Measurements from ENCODE around the gene RAD9A.

RAD9A gene

DNA sequence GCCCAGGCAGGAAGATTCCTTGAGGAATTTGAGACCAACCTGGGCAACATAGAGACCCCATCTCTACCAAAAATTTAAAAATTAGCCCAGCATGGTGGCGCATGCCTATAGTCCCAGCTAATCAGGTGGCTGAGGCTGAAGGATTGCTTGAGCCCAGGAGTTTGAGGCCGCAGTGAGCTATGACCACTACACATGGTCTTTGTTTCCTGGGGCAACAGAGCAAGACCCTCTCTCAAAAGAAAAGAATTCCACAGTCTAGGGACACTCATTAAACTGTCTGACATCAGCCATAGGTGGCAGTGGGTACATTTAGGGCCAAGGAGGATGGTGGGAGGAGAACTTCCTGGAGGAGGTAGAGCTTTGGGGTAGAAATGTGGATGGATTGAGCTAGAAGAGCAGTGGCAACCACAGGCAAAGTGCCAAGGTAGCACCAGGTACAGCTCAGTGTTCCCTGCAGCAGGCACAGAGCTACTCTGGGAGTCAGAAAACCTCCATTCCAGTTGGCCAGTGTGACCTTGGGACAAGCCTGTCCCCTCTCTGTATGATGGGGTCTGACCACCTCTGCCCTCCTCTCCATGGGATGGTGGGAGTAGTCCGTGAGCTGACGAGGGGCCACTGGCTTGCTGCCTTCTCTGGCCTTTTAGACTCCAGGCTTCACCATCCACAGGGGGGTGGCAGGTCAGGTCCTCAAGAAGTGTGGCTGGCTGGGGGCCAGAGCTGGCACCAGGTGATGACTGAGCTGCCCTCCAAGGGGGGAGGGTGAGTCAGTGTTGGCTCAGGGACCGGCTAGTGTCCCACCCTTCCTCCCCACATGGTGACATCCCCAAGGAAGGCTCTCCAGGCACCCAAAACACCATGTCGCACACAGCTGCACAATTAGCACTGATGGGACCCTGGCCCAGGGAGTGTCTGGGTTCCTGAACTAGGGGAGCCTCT is 14.6 kb upstream of the RAD9A start:
- peaks cover 56% of the 10 kb centered on the region for H3K4me1 Mint-ChIP-seq
- H3K27ac Mint-ChIP-seq, result no peak overlapping the region
- H3K36me3 Mint-ChIP-seq (ENCODE audit: low read depth), result no peaks in the 10 kb centered on the region
- no peak for DNase-seq
- no peaks in the 10 kb centered on the region for H3K9me3 Mint-ChIP-seq
- H3K27me3 Mint-ChIP-seq (ENCODE audit: low read depth, poor library complexity), result peaks cover 6% of the 10 kb centered on the region
- TF ChIP-seq, protein P1, sequence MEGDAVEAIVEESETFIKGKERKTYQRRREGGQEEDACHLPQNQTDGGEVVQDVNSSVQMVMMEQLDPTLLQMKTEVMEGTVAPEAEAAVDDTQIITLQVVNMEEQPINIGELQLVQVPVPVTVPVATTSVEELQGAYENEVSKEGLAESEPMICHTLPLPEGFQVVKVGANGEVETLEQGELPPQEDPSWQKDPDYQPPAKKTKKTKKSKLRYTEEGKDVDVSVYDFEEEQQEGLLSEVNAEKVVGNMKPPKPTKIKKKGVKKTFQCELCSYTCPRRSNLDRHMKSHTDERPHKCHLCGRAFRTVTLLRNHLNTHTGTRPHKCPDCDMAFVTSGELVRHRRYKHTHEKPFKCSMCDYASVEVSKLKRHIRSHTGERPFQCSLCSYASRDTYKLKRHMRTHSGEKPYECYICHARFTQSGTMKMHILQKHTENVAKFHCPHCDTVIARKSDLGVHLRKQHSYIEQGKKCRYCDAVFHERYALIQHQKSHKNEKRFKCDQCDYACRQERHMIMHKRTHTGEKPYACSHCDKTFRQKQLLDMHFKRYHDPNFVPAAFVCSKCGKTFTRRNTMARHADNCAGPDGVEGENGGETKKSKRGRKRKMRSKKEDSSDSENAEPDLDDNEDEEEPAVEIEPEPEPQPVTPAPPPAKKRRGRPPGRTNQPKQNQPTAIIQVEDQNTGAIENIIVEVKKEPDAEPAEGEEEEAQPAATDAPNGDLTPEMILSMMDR (IDR thresholded peaks at IDR 0.05), result no peak
- peak overlapping the region; percentile 63 for H3K4me3 Mint-ChIP-seq

DNA sequence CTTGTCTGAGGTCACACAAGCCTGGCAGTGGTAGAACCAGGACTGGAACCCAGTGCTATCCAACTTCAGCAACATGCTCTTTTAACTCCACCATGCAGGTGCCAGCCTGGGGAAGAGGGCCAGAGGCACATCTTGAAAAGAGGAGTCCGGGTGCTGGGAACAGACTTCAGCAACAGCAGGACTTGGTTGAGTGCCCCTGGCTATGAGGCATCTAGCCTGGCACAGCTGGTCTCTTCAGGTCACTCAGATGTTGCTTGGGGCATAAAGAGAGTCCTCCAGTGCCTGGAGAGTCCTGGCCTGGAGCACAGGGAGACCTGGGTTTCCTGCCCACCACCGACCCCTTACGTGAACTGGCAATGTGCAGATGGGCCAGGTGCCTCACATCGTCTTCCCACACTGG is 13.2 kb upstream of the RAD9A start:
- Mint-ChIP-seq H3K36me3 (ENCODE audit: low read depth) (no peaks in the 10 kb centered on the region), H3K27me3 (ENCODE audit: low read depth, poor library complexity) (peaks cover 9% of the 10 kb centered on the region), H3K9me3 (no peaks in the 10 kb centered on the region), H3K4me1 (peaks cover 61% of the 10 kb centered on the region), H3K27ac (no peak overlapping the region), H3K4me3 (peak overlapping the region; percentile 50)
- TF ChIP-seq, protein P1 (IDR thresholded peaks at IDR 0.05), result no peak
- DNase-seq, result no peak

DNA sequence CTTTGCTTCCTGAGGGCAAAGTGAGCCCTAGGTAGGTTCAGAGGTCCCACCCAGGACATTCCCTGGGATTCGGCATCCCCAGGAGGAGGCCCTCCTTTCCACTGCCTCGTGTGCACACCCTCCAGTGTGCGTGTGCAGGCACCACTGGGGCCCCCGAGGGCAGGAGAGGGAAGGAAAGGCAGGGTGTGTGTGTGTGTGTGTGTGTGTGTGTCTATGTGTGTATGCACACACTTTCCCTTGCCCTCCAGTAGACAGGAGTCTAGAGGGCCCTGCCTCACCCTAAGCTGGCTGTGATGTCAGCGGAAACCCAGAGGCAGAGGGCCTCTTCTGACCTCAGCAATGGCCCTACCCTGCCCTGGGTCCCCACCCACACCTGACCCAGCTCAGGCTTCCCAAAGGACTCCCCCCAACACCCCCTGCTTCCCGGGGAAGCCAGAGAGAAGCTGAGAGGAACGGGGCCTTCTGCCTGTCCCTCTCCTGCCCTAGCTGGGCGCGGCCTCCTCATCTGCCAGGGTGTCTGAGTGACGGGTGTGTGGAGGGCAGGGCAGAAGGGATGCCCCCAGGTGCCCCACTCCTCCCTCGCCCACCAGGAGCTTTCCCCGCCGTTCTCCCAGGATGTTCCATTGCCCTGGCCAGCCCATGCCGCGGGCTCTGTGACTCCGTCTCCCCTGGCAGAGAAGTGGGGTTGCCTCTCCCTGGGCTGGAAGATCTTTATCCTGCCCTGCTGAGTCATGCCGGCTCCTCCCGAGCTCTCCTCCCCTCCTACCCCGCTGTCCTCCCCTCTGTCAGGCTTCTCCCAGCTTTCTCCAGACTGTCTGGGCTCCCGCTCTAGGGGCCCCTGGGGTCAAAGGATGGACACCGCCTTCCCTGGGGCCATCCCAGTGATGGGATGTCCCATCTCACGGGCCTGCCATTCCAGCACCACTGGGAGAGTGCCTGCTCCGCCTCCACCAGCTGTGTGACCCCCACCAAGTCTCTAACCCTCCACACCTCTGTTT is 12.4 kb upstream of the RAD9A start:
- Mint-ChIP-seq H3K9me3 (no peaks in the 10 kb centered on the region), H3K4me3 (no peak overlapping the region), H3K4me1 (peaks cover 54% of the 10 kb centered on the region), H3K27ac (no peak overlapping the region), H3K27me3 (ENCODE audit: low read depth, poor library complexity) (peaks cover 11% of the 10 kb centered on the region), H3K36me3 (ENCODE audit: low read depth) (no peaks in the 10 kb centered on the region)
- DNase-seq, result no peak
- TF ChIP-seq, protein P1 (IDR thresholded peaks at IDR 0.05), result no peak

DNA sequence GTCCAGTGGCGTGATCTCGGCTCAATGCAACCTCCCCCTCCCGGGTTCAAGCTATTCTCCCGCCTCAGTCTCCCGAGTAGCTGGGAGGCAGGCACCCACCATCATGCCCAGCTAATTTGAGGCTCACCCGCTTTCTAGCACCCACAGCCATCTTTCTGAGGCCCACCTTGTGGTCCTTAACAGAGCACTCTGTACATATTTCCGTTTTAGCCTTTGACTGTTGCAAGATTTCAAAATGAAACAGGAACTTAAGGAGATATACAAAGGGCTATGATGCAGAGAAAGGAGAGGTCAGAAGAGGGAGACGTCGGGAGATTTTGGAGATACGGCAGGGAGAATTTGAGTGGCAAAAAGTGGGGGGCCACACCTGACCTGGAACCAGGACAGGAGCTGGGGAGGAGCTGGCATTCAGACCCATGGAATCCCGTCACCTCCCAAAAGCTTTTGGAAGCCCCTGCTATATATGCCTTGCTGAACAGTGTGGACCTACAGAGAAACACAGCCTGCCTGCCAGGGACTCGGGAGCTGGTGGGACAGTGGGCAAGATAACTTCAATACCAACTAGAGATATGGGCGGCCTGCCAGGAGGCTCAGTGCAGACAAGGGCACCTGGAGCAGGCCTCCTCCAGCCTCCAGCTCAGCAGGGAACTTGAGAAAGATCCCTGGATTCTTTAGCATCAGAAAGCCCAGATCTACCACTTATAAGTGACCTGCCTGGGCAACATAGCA is 10.4 kb upstream of the RAD9A start:
- Mint-ChIP-seq H3K9me3 (no peaks in the 10 kb centered on the region), H3K4me3 (no peak overlapping the region), H3K4me1 (peaks cover 34% of the 10 kb centered on the region), H3K36me3 (ENCODE audit: low read depth) (no peaks in the 10 kb centered on the region), H3K27me3 (ENCODE audit: low read depth, poor library complexity) (peaks cover 29% of the 10 kb centered on the region), H3K27ac (no peak overlapping the region)
- TF ChIP-seq, protein P1 (IDR thresholded peaks at IDR 0.05), result no peak
- no peak for DNase-seq

DNA sequence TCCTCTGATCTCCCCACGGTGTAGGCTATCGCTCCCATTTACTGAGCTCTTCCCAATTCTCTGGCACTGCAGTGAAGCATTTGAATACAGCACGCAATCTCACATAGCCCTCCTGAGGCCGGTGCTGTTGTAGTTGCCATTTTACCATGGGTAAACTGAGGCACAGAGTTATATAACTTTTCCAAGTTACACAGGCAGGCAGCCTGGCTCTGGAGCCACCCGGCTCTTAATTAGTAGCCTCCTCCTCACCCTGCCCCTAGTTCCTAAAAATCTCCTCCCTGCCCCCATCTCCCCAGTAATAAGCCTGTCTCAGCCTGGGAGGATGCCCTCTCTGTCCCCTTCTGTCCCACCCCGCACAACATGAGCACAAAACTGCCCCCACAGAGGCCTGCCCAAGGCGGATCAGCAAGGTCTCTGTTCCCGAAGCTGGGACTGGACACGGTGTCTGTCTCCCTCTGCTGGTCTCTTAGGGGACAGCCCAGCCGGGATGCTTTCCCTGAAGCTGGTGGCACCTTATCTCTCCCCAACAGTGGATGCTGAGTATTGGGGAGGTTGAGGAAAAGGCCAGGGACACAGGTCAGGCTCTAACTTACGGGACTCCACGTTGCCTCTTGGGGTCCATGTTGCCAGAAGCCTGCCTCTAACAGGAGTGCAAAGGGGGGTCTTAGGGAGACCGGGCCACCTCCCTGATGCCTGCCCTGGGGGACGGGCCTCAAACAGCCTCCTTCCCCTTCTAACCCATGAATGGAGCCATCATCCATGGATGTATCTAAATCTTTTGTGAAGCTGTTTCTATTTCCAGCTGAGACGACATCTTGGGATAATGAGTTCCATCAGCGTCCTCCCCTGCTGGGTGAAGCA is 9.3 kb upstream of the RAD9A start:
- Mint-ChIP-seq H3K4me1 (peaks cover 33% of the 10 kb centered on the region), H3K36me3 (ENCODE audit: low read depth) (no peaks in the 10 kb centered on the region), H3K27me3 (ENCODE audit: low read depth, poor library complexity) (peaks cover 29% of the 10 kb centered on the region), H3K4me3 (no peak overlapping the region), H3K27ac (no peak overlapping the region), H3K9me3 (no peaks in the 10 kb centered on the region)
- DNase-seq, result peak; percentile 84
- TF ChIP-seq, protein P1 (IDR thresholded peaks at IDR 0.05), result peak; percentile 98

Data from nephron progenitor cell (in vitro differentiated cells).